GM18870 (cell line): ENCODE data around the gene SEC14L3.

Experiments
- ATAC-seq: cut with Tn5 transposase; IDR thresholded peaks from one replicate; pipeline ENCODE4 v1.9.1; 2021; ENCODE audit warnings: moderate library complexity; ENCODE audit not compliant: unreplicated experiment

The SEC14L3 gene

GRCh38 chr22:30447656-30448055 is 24.2 kb downstream of the SEC14L3 start:
- no peak for ATAC-seq

GRCh38 chr22:30445438-30446145 is 26.2 kb downstream of the SEC14L3 start:
- ATAC-seq, result no peak

- no peak for ATAC-seq
Measured at GRCh38 chr22:30444632-30445437, 27.0 kb downstream of the SEC14L3 start.

- no peak for ATAC-seq
Measured at GRCh38 chr22:30441088-30441487, 30.7 kb downstream of the SEC14L3 start.

- no peak for ATAC-seq
Measured at GRCh38 chr22:30439836-30440235, 32.0 kb downstream of the SEC14L3 start.

GRCh38 chr22:30439226-30439625 is 32.6 kb downstream of the SEC14L3 start:
- no peak for ATAC-seq

GRCh38 chr22:30438559-30438958 is 33.3 kb downstream of the SEC14L3 start:
- no peak for ATAC-seq

GRCh38 chr22:30436196-30436595 is 35.6 kb downstream of the SEC14L3 start:
- no peak for ATAC-seq

- ATAC-seq, result no peak
Measured at GRCh38 chr22:30435674-30436126, 36.1 kb downstream of the SEC14L3 start.

- ATAC-seq, result no peak
Measured at GRCh38 chr22:30434843-30435242, 37.0 kb downstream of the SEC14L3 start.

- ATAC-seq, result no peak
Measured at GRCh38 chr22:30433773-30434172, 38.0 kb downstream of the SEC14L3 start.

- no peak for ATAC-seq
Measured at GRCh38 chr22:30433227-30433626, 38.6 kb downstream of the SEC14L3 start.

- ATAC-seq, result no peak
Measured at GRCh38 chr22:30432520-30432919, 39.3 kb downstream of the SEC14L3 start.

- ATAC-seq, result no peak
Measured at GRCh38 chr22:30432096-30432495, 39.7 kb downstream of the SEC14L3 start.

- no peak for ATAC-seq
Measured at GRCh38 chr22:30430933-30431332, 40.9 kb downstream of the SEC14L3 start.

GRCh38 chr22:30429887-30430286 is 41.9 kb downstream of the SEC14L3 start:
- ATAC-seq, result no peak

GRCh38 chr22:30427871-30428270 is 43.9 kb downstream of the SEC14L3 start:
- ATAC-seq, result no peak

GRCh38 chr22:30426388-30427353 is 45.1 kb downstream of the SEC14L3 start:
- ATAC-seq, result no peak

GRCh38 chr22:30425616-30426387 is 46.0 kb downstream of the SEC14L3 start, which contains the start of gene MTFP1:
Gene MTFP1, plus strand, starts transcription at chr22:30425768. Its CDS starts 112 bp downstream, at chr22:30425880.
- ATAC-seq, result no peak

GRCh38 chr22:30425327-30425615 is 46.5 kb downstream of the SEC14L3 start:
- no peak for ATAC-seq
